T-helper 2 cell (primary cell): ENCODE data around the gene EPB41L5.

Experiments
- DNase-seq, 5 experiments: peaks; one replicate each; pipeline versions ENCODE4 v3.0.0 to v3.0.0-alpha.2; 2012 to 2022

Gene EPB41L5

GRCh38 chr2:120226316-120226715, 213.4 kb downstream of the EPB41L5 start:
- DNase-seq: no peak

- DNase-seq: no peak
These were observed 214.5 kb downstream of the EPB41L5 start for GRCh38 chr2:120227111-120227991.

- DNase-seq: peak in 1 of 5 experiments; percentile 78
These were observed 215.6 kb downstream of the EPB41L5 start for GRCh38 chr2:120228503-120228902.
